GM23248 (cell line): ENCODE results near the gene SLC38A8. TPM values are rescaled to one million over a fixed set of nuclear protein-coding genes. Genes with fewer than 3 reads are reported as not detected.

Source experiments
- DNase-seq: peaks from one replicate; pipeline ENCODE4 v3.0.0-alpha.2; 2015
- H2AFZ ChIP-seq: fragments of 200-600 bp; sonication (generic); 2 replicates; pipeline ENCODE4 v1.6.1; 2016; ENCODE audit warnings: antibody characterized with exemption
- H3F3A ChIP-seq: fragments of 200-600 bp; sonication (generic); 2 replicates; pipeline ENCODE4 v1.6.1; 2016; ENCODE audit warnings: mild to moderate bottlenecking, antibody characterized with exemption, mixed run types; ENCODE audit not compliant: insufficient read depth
- H3K27ac ChIP-seq: fragments of 200-600 bp; sonication (generic); 2 replicates; pipeline ENCODE4 v1.5.1; 2016; ENCODE audit warnings: mild to moderate bottlenecking
- H3K27me3 ChIP-seq: fragments of 200-600 bp; sonication (generic); replicated peaks from 2 replicates; pipeline ENCODE4 v1.6.1; 2016; ENCODE audit warnings: mild to moderate bottlenecking; ENCODE audit not compliant: insufficient read depth
- H3K36me3 ChIP-seq: fragments of 200-600 bp; sonication (generic); 2 replicates; pipeline ENCODE4 v1.6.1; 2016; ENCODE audit warnings: low read depth, mild to moderate bottlenecking
- H3K4me1 ChIP-seq: fragments of 200-600 bp; sonication (generic); 2 replicates; pipeline ENCODE4 v1.6.1; 2016; ENCODE audit warnings: mild to moderate bottlenecking; ENCODE audit not compliant: insufficient read depth
- H3K4me2 ChIP-seq: fragments of 200-600 bp; sonication (generic); one replicate; pipeline ENCODE4 v1.6.1; 2016; ENCODE audit warnings: mild to moderate bottlenecking; ENCODE audit not compliant: unreplicated experiment
- H3K4me3 ChIP-seq: fragments of 200-600 bp; sonication (generic); 2 replicates; pipeline ENCODE4 v1.5.1; 2016; ENCODE audit warnings: mild to moderate bottlenecking
- H3K79me2 ChIP-seq: fragments of 200-600 bp; sonication (generic); 2 replicates; pipeline ENCODE4 v1.6.1; 2016; ENCODE audit warnings: mild to moderate bottlenecking; ENCODE audit not compliant: insufficient read depth
- H3K9ac ChIP-seq: fragments of 200-600 bp; sonication (generic); 2 replicates; pipeline ENCODE4 v1.6.1; 2016; ENCODE audit warnings: mild to moderate bottlenecking
- H3K9me2 ChIP-seq: fragments of 200-600 bp; sonication (generic); 2 replicates; pipeline ENCODE4 v1.6.1; 2016; ENCODE audit warnings: mixed run types, mild to moderate bottlenecking, moderate library complexity; ENCODE audit not compliant: insufficient read depth
- H3K9me3 ChIP-seq: fragments of 200-600 bp; sonication (generic); one replicate; pipeline ENCODE4 v1.6.1; 2017; ENCODE audit warnings: low read depth
- H4K20me1 ChIP-seq: fragments of 200-600 bp; sonication (generic); 2 replicates; pipeline ENCODE4 v1.6.0; 2016; ENCODE audit not compliant: insufficient read depth
- EZH2 ChIP-seq: fragments of 200-600 bp; sonication (generic); IDR thresholded peaks from 2 replicates; pipeline ENCODE4 v1.6.1; 2018; ENCODE audit warnings: antibody characterized with exemption, mild to moderate bottlenecking; ENCODE audit not compliant: insufficient read depth, poor library complexity, severe bottlenecking
- EZH2phosphoT487 ChIP-seq: fragments of 200-600 bp; sonication (generic); IDR thresholded peaks from 2 replicates; pipeline ENCODE4 v1.6.1; 2018; ENCODE audit warnings: antibody characterized with exemption, moderate library complexity, mild to moderate bottlenecking, low read depth; ENCODE audit not compliant: insufficient read depth
- WGBS, 2 experiments: methylation state at CpG; one replicate each; pipeline ENCODE4 v1.1.6; 2015 to 2017; ENCODE audit warnings: low lambda C conversion rate in 2 of 2, low coverage in 1 of 2; ENCODE audit errors: missing lambda C conversion rate in 2 of 2; 5-methylcytosine and 5-hydroxymethylcytosine counted together
- in situ Hi-C: fragments of 300-500 bp; cut with MboI; formaldehyde crosslinking; loops from 2 replicates; pipeline ENCODE4 v1.15.0; 2020
- polyA plus RNA-seq: library from polyadenylated mRNA; unstranded; fragments of >200 nt; fragmentation: Nextera tagmentation; extraction: Ambion mirVana; gene quantifications from 2 replicates; pipeline ENCODE4 v1.2.1, GENCODE V29; 2016
- total RNA-seq: library from RNA; depleted of rRNA; stranded (reverse); fragments of >200 nt; shearing (Covaris generic); gene quantifications from 2 replicates; pipeline ENCODE4 v1.2.3, GENCODE V29; 2014

The SLC38A8 gene
- total and polyA plus RNA-seq, 2 experiments from 2014 or later: not detected

GRCh38 chr16:84055366-84055765 is 12.8 kb upstream of the SLC38A8 start:
- Histone ChIP-seq H3K4me3 (no peak overlapping the region), H3K9me2 (no peaks in the 10 kb centered on the region), H3K27me3 (no peaks in the 10 kb centered on the region), H3K36me3 (peaks cover 22% of the 10 kb centered on the region; the same call in 1 of the 2 replicates), H3K9ac (no peak overlapping the region), H3K27ac (no peak overlapping the region), H3K9me3 (no peaks in the 10 kb centered on the region), H4K20me1 (no peaks in the 10 kb centered on the region), H3K79me2 (no peaks in the 10 kb centered on the region), H3K4me2 (no peak overlapping the region), H3K4me1 (no peaks in the 10 kb centered on the region), H2AFZ (no peak overlapping the region), H3F3A (no peaks in the 10 kb centered on the region)
- DNase-seq: no peak
- 60 to 63% methylated on average over 5 of the region's 5 CpGs for WGBS, 2 experiments
- in situ Hi-C loops: no loop called here
- TF ChIP-seq EZH2: no peak
- no peak for TF ChIP-seq EZH2phosphoT487

- TF ChIP-seq EZH2phosphoT487 (no peak), EZH2 (no peak)
- H3K9ac ChIP-seq: no peak overlapping the region
- no peak overlapping the region for H3K4me3 ChIP-seq
- H4K20me1 ChIP-seq: no peaks in the 10 kb centered on the region
- H3K36me3 ChIP-seq: peaks cover 22% of the 10 kb centered on the region; the same call in 1 of the 2 replicates
- H3F3A ChIP-seq: no peaks in the 10 kb centered on the region
- 86 to 90% methylated on average over 13 of the region's 13 CpGs for WGBS, 2 experiments
- H3K9me2 ChIP-seq: no peaks in the 10 kb centered on the region
- in situ Hi-C loops: no loop called here
- no peak for DNase-seq
- H3K4me2 ChIP-seq: no peak overlapping the region
- no peak overlapping the region for H2AFZ ChIP-seq
- H3K27me3 ChIP-seq: no peaks in the 10 kb centered on the region
- H3K79me2 ChIP-seq: no peaks in the 10 kb centered on the region
- H3K9me3 ChIP-seq: no peaks in the 10 kb centered on the region
- H3K4me1 ChIP-seq: no peaks in the 10 kb centered on the region
- no peak overlapping the region for H3K27ac ChIP-seq
Measured at GRCh38 chr16:84054916-84055315, 12.3 kb upstream of the SLC38A8 start.

- no peak for DNase-seq
- H3K9me2 ChIP-seq: no peaks in the 10 kb centered on the region
- TF ChIP-seq EZH2phosphoT487: no peak
- TF ChIP-seq EZH2: no peak
- no peak overlapping the region for H3K27ac ChIP-seq
- no peak overlapping the region for H3K4me2 ChIP-seq
- no peaks in the 10 kb centered on the region for H4K20me1 ChIP-seq
- H3K9me3 ChIP-seq: no peaks in the 10 kb centered on the region
- no peaks in the 10 kb centered on the region for H3K4me1 ChIP-seq
- no peak overlapping the region for H3K9ac ChIP-seq
- WGBS, 2 experiments: 95 to 97% methylated on average over 16 of the region's 16 CpGs
- no peak overlapping the region for H2AFZ ChIP-seq
- no peaks in the 10 kb centered on the region for H3K27me3 ChIP-seq
- peaks cover 22% of the 10 kb centered on the region; the same call in 1 of the 2 replicates for H3K36me3 ChIP-seq
- H3K4me3 ChIP-seq: no peak overlapping the region
- no peaks in the 10 kb centered on the region for H3K79me2 ChIP-seq
- in situ Hi-C loops: no loop called here
- no peaks in the 10 kb centered on the region for H3F3A ChIP-seq
Measured at GRCh38 chr16:84054271-84054670, 11.7 kb upstream of the SLC38A8 start.

- no peak overlapping the region for H3K9ac ChIP-seq
- no peaks in the 10 kb centered on the region for H3K27me3 ChIP-seq
- H2AFZ ChIP-seq: no peak overlapping the region
- H3K27ac ChIP-seq: no peak overlapping the region
- no peaks in the 10 kb centered on the region for H4K20me1 ChIP-seq
- no peaks in the 10 kb centered on the region for H3K79me2 ChIP-seq
- 89 to 90% methylated on average over 13 of the region's 13 CpGs for WGBS, 2 experiments
- H3K36me3 ChIP-seq: peaks cover 22% of the 10 kb centered on the region; the same call in 1 of the 2 replicates
- no peak overlapping the region for H3K4me3 ChIP-seq
- H3K4me2 ChIP-seq: no peak overlapping the region
- in situ Hi-C loops: no loop called here
- H3F3A ChIP-seq: no peaks in the 10 kb centered on the region
- no peaks in the 10 kb centered on the region for H3K4me1 ChIP-seq
- no peak for DNase-seq
- TF ChIP-seq EZH2phosphoT487: no peak
- H3K9me2 ChIP-seq: no peaks in the 10 kb centered on the region
- H3K9me3 ChIP-seq: no peaks in the 10 kb centered on the region
Measured at GRCh38 chr16:84053237-84053636, 10.6 kb upstream of the SLC38A8 start.

GRCh38 chr16:84052071-84052622 is 9.6 kb upstream of the SLC38A8 start:
- no peak overlapping the region for H3K9ac ChIP-seq
- TF ChIP-seq EZH2phosphoT487: no peak
- no peak for TF ChIP-seq EZH2
- no peaks in the 10 kb centered on the region for H4K20me1 ChIP-seq
- no peaks in the 10 kb centered on the region for H3K9me2 ChIP-seq
- H2AFZ ChIP-seq: no peak overlapping the region
- in situ Hi-C loops: no loop called here
- peaks cover 14% of the 10 kb centered on the region; the same call in 1 of the 2 replicates for H3K36me3 ChIP-seq
- no peak for DNase-seq
- H3K4me3 ChIP-seq: no peak overlapping the region
- no peaks in the 10 kb centered on the region for H3K4me1 ChIP-seq
- no peak overlapping the region for H3K4me2 ChIP-seq
- no peaks in the 10 kb centered on the region for H3F3A ChIP-seq
- WGBS, 2 experiments: 90 to 91% methylated on average over 21 to 27 of the region's 27 CpGs
- H3K27ac ChIP-seq: no peak overlapping the region
- no peaks in the 10 kb centered on the region for H3K27me3 ChIP-seq
- H3K79me2 ChIP-seq: no peaks in the 10 kb centered on the region
- H3K9me3 ChIP-seq: no peaks in the 10 kb centered on the region
